ENCODE measurements around the gene VWA8. TPM values are rescaled to one million over a fixed set of nuclear protein-coding genes. Genes with fewer than 3 reads are reported as not detected.

The VWA8 gene
- total and polyA plus RNA-seq, 2 of the 13 experiments (the other 11 are each of a cell fraction or from before 2014, with no cell fraction given): 9.1 to 17.3 TPM

DNA sequence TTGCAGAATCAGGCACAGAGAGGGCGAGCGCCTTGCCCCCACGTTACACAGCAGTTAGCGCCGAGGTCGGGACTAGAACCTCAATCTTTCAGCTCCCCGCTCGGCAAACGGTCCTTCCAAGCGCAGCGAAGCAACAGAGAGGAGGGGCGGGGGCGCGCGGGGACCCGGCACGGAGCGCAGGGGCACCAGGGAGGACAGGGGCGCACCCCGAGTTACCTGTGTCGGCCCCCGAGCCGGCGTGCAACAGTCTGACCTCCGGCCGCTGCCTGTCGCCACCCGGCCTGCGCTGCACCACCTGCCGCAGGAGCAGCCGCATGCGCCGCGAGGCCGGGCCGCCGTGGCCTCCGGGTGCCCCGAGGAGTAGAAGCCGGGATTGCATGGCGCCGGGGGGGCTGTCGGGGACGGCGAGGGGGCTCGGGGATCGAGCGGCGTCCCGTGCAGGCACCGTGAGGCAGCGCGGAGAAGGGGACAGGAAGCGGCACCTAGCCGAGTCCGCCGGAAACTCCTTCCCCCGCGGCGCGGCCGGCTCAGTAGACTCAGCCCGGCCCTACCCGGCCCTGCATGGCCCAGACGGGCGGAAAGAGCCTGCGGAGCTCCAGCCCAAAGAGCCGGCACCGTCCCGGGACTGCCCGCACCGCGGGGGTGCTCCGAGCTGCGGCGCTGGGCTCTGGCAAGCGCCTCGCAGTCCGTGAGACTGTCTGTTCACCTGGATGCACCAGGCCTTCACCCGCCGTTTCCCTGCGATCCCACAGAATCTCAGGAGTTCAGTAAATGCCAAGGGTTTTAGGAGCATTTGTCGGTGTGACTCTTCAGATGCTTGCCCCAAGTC lies at the start of gene VWA8 (continued):
- TF ChIP-seq ZNF414 (CRISPR knock-in tag; IDR thresholded peaks at IDR 0.05) (no peak), RELA (CRISPR knock-in tag; IDR thresholded peaks at IDR 0.05) (no peak), GZF1 (CRISPR knock-in tag; IDR thresholded peaks at IDR 0.05) (no peak), KAT7 (CRISPR knock-in tag; IDR thresholded peaks at IDR 0.05; ENCODE audit: borderline replicate concordance) (peak; percentile 99), WIZ (CRISPR knock-in tag; IDR thresholded peaks at IDR 0.05) (no peak), ZNF772 (CRISPR knock-in tag; IDR thresholded peaks at IDR 0.05) (peak; percentile 79; the same call in 1 of the 2 replicates), TEAD2 (CRISPR knock-in tag; IDR thresholded peaks at IDR 0.05) (0 out of 2 replicates have a peak, but pooled peaks have one; percentile 45), HNRNPK (IDR thresholded peaks at IDR 0.05; ENCODE audit: low read depth, low read length, poor library complexity, severe bottlenecking) (no peak), ZBTB10 (CRISPR knock-in tag; IDR thresholded peaks at IDR 0.05; ENCODE audit: borderline replicate concordance) (peak; percentile 81), ZMYM4 (CRISPR knock-in tag; IDR thresholded peaks at IDR 0.05) (peak; percentile 63), NFKB2 (CRISPR knock-in tag; IDR thresholded peaks at IDR 0.05; ENCODE audit: borderline replicate concordance) (peak; percentile 89; the same call in 1 of the 2 replicates), HMGXB4 (CRISPR knock-in tag; IDR thresholded peaks at IDR 0.05; ENCODE audit: borderline replicate concordance in 1 of 2, low read depth in 1 of 2) (peak; percentile 81 to 94; a peak in 3 of 4 replicates), ZNF839 (CRISPR knock-in tag; IDR thresholded peaks at IDR 0.05; ENCODE audit: borderline replicate concordance) (no peak), NR2C2 (CRISPR knock-in tag; IDR thresholded peaks at IDR 0.05; ENCODE audit: borderline replicate concordance) (peak; percentile 69; the same call in 1 of the 2 replicates), KLF9 (CRISPR knock-in tag; IDR thresholded peaks at IDR 0.05; ENCODE audit: low read depth) (no peak), FOXM1 (CRISPR knock-in tag; IDR thresholded peaks at IDR 0.05) (peak; percentile 57; the same call in 1 of the 2 replicates), HDAC1 (CRISPR knock-in tag; IDR thresholded peaks at IDR 0.05) (peak; percentile 67), HNRNPH1 (optimal IDR thresholded peaks at IDR 0.05; ENCODE audit: low read depth, low read length) (no peak), HOXA5 (CRISPR knock-in tag; IDR thresholded peaks at IDR 0.05) (peak; percentile 90)
- TF ChIP-seq, protein P1, sequence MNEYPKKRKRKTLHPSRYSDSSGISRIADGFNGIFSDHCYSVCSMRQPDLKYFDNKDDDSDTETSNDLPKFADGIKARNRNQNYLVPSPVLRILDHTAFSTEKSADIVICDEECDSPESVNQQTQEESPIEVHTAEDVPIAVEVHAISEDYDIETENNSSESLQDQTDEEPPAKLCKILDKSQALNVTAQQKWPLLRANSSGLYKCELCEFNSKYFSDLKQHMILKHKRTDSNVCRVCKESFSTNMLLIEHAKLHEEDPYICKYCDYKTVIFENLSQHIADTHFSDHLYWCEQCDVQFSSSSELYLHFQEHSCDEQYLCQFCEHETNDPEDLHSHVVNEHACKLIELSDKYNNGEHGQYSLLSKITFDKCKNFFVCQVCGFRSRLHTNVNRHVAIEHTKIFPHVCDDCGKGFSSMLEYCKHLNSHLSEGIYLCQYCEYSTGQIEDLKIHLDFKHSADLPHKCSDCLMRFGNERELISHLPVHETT (CRISPR knock-in tag; conservative IDR thresholded peaks at IDR 0.05): peak; percentile 84
- TF ChIP-seq, protein P2, sequence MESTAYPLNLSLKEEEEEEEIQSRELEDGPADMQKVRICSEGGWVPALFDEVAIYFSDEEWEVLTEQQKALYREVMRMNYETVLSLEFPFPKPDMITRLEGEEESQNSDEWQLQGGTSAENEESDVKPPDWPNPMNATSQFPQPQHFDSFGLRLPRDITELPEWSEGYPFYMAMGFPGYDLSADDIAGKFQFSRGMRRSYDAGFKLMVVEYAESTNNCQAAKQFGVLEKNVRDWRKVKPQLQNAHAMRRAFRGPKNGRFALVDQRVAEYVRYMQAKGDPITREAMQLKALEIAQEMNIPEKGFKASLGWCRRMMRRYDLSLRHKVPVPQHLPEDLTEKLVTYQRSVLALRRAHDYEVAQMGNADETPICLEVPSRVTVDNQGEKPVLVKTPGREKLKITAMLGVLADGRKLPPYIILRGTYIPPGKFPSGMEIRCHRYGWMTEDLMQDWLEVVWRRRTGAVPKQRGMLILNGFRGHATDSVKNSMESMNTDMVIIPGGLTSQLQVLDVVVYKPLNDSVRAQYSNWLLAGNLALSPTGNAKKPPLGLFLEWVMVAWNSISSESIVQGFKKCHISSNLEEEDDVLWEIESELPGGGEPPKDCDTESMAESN (CRISPR knock-in tag; conservative IDR thresholded peaks at IDR 0.05): peak; percentile 71
